ENCODE measurements around the gene IKZF4. TPM values are rescaled to one million over a fixed set of nuclear protein-coding genes. Genes with fewer than 3 reads are reported as not detected.
"Not testable (repeated sequence)": the region's sequence is repeated elsewhere in the genome, so short reads cannot be mapped to it uniquely, and the experiment has no call there.

Gene IKZF4
- total RNA-seq, 1 experiment from 2014 or later, result 13.6 TPM

DNA sequence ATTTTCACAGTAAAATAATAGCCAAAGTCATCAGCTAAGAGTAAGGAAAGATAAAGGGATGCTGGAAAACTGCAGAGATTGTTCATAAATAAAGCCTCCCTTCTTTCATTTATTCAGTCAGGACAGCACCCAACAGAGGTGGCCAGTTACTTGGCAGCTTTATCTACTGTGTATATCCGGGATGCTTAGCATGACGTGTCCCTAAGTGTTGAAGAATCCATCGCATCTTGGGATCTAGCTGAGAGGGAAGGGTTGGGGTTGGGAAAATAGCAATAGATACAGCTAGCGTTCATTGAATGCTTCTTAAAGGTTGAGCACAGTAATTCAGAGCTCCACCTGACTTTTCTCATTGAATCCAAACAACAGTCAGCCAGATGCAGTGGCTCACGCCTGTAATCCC lies 53.6 kb downstream of the IKZF4 start:
- Mint-ChIP-seq H3K4me1 (peaks cover 7% of the 10 kb centered on the region), H3K27ac (no peak overlapping the region), H3K4me3 (no peak overlapping the region), H3K9me3 (no peaks in the 10 kb centered on the region), H3K36me3 (no peaks in the 10 kb centered on the region), H3K27me3 (ENCODE audit: low read depth) (no peaks in the 10 kb centered on the region)
- ATAC-seq, result no peak
- ChIA-PET CTCF (interaction anchor here (0.6 kb wide), 1 partner anchor 560 kb away, joined by 3 read pairs; no protein-coding TSS in a partner anchor), POLR2A (no interaction called here)
- TF ChIP-seq GTF2I (CRISPR knock-in tag; conservative IDR thresholded peaks at IDR 0.05), result no peak
- TF ChIP-seq, protein P1, sequence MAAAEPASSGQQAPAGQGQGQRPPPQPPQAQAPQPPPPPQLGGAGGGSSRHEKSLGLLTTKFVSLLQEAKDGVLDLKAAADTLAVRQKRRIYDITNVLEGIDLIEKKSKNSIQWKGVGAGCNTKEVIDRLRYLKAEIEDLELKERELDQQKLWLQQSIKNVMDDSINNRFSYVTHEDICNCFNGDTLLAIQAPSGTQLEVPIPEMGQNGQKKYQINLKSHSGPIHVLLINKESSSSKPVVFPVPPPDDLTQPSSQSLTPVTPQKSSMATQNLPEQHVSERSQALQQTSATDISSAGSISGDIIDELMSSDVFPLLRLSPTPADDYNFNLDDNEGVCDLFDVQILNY (CRISPR knock-in tag; IDR thresholded peaks at IDR 0.05), result no peak
- TF ChIP-seq GABPB1 (CRISPR knock-in tag; IDR thresholded peaks at IDR 0.05), result no peak
- TF ChIP-seq FOXP1 (CRISPR knock-in tag; IDR thresholded peaks at IDR 0.05; ENCODE audit: borderline replicate concordance), result no peak
- TF ChIP-seq FOXJ3 (CRISPR knock-in tag; IDR thresholded peaks at IDR 0.05; ENCODE audit: borderline replicate concordance), result no peak
- no peak for TF ChIP-seq SMAD4 (CRISPR knock-in tag; IDR thresholded peaks at IDR 0.05)
- TF ChIP-seq, protein P2, sequence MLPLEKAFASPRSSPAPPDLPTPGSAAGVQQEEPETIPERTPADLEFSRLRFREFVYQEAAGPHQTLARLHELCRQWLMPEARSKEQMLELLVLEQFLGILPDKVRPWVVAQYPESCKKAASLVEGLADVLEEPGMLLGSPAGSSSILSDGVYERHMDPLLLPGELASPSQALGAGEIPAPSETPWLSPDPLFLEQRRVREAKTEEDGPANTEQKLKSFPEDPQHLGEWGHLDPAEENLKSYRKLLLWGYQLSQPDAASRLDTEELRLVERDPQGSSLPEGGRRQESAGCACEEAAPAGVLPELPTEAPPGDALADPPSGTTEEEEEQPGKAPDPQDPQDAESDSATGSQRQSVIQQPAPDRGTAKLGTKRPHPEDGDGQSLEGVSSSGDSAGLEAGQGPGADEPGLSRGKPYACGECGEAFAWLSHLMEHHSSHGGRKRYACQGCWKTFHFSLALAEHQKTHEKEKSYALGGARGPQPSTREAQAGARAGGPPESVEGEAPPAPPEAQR (CRISPR knock-in tag; IDR thresholded peaks at IDR 0.05), result no peak
- TF ChIP-seq, protein P3, sequence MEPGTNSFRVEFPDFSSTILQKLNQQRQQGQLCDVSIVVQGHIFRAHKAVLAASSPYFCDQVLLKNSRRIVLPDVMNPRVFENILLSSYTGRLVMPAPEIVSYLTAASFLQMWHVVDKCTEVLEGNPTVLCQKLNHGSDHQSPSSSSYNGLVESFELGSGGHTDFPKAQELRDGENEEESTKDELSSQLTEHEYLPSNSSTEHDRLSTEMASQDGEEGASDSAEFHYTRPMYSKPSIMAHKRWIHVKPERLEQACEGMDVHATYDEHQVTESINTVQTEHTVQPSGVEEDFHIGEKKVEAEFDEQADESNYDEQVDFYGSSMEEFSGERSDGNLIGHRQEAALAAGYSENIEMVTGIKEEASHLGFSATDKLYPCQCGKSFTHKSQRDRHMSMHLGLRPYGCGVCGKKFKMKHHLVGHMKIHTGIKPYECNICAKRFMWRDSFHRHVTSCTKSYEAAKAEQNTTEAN (CRISPR knock-in tag; IDR thresholded peaks at IDR 0.05), result no peak
- no peak for TF ChIP-seq JUN (CRISPR knock-in tag; IDR thresholded peaks at IDR 0.05)
- no peak for TF ChIP-seq NFATC4 (CRISPR knock-in tag; IDR thresholded peaks at IDR 0.05)
- no peak for TF ChIP-seq SMAD3 (CRISPR knock-in tag; IDR thresholded peaks at IDR 0.05; ENCODE audit: borderline replicate concordance)
- no peak for TF ChIP-seq NFYB (CRISPR knock-in tag; conservative IDR thresholded peaks at IDR 0.05; ENCODE audit: low read depth)
- TF ChIP-seq RORB (CRISPR knock-in tag; IDR thresholded peaks at IDR 0.05), result no peak
- TF ChIP-seq ZNF232 (CRISPR knock-in tag; IDR thresholded peaks at IDR 0.05), result no peak
- TF ChIP-seq TP53 (CRISPR knock-in tag; IDR thresholded peaks at IDR 0.05), result no peak
- no peak for DNase-seq (ENCODE audit: low spot score)

DNA sequence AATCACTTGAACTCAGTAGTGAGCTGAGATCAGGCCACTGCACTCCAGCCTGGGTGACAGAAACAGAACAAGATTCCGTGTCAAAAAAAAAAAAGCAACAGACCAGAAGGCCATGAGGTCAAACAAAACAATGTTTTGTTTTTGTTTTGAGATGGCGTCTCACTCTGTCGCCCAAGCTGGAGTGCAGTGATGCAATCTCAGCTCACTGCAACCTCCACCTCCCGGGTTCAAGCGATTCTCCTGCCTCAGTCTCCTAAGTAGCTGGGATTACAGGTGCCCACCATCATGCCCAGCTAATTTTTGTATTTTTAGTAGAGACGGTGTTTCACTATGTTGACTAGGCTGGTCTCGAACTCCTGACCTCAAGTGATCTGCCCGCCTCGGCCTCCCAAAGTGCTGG lies 57.1 kb downstream of the IKZF4 start:
- H3K27ac Mint-ChIP-seq; DNase-seq (ENCODE audit: low spot score); H3K9me3 Mint-ChIP-seq; H3K36me3 Mint-ChIP-seq; H3K27me3 Mint-ChIP-seq (ENCODE audit: low read depth); ATAC-seq: not testable (repeated sequence)
- ChIA-PET CTCF (interaction anchor here (0.7 to 1.3 kb wide), 2 partner anchors 79 to 144 kb away, joined by 3 to 5 read pairs; partner anchors contain the start of gene RNF41), POLR2A (interaction anchor here (0.8 to 1.6 kb wide), 2 partner anchors 31 to 39 kb away, joined by 3 to 5 read pairs; partner anchors contain the start of gene RPL41)
- Mint-ChIP-seq H3K4me1 (peaks cover 23% of the 10 kb centered on the region), H3K4me3 (0 out of 2 replicates have a peak overlapping the region, but pooled peaks have one; percentile 89)

DNA sequence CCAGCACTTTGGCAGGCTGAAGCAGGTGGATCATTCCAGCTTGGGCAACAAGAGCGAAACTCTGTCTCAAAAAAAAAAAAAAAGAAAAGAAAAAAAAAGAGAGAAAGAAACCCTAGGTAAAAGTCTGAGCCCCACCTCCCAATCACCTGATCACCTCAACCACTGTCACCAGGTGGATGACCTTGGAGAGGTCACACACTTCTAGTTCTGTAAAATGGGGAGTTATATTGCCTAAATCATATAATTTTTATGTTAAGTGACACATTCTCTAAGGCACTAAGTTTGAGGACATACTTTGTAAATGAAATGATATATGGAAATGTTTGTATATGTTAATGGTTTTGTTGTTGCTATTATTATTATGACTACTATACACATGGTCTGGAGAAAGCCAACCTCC lies 57.6 kb downstream of the IKZF4 start:
- no peak for ATAC-seq
- ChIA-PET POLR2A (interaction anchor here (0.5 to 2.9 kb wide), 4 partner anchors 9 to 31 kb away, joined by 5 to 34 read pairs (median 6); partner anchors contain the start of gene PA2G4), CTCF (interaction anchor here (0.7 to 1.7 kb wide), 5 partner anchors 79 to 341 kb away, joined by 3 to 11 read pairs (median 5); partner anchors contain the start of genes ORMDL2, RNF41, SARNP and SUOX)
- Mint-ChIP-seq H3K27me3 (ENCODE audit: low read depth) (no peaks in the 10 kb centered on the region), H3K4me3 (peak overlapping the region; percentile 89), H3K9me3 (no peaks in the 10 kb centered on the region), H3K36me3 (no peaks in the 10 kb centered on the region), H3K27ac (peak overlapping the region; percentile 94), H3K4me1 (peaks cover 23% of the 10 kb centered on the region)
- DNase-seq (ENCODE audit: low spot score), result no peak
- TF ChIP-seq, protein P4, sequence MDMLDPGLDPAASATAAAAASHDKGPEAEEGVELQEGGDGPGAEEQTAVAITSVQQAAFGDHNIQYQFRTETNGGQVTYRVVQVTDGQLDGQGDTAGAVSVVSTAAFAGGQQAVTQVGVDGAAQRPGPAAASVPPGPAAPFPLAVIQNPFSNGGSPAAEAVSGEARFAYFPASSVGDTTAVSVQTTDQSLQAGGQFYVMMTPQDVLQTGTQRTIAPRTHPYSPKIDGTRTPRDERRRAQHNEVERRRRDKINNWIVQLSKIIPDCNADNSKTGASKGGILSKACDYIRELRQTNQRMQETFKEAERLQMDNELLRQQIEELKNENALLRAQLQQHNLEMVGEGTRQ (CRISPR knock-in tag; IDR thresholded peaks at IDR 0.05), result no peak
- TF ChIP-seq, protein P5, sequence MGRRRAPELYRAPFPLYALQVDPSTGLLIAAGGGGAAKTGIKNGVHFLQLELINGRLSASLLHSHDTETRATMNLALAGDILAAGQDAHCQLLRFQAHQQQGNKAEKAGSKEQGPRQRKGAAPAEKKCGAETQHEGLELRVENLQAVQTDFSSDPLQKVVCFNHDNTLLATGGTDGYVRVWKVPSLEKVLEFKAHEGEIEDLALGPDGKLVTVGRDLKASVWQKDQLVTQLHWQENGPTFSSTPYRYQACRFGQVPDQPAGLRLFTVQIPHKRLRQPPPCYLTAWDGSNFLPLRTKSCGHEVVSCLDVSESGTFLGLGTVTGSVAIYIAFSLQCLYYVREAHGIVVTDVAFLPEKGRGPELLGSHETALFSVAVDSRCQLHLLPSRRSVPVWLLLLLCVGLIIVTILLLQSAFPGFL (CRISPR knock-in tag; IDR thresholded peaks at IDR 0.05; ENCODE audit: borderline replicate concordance), result no peak
- TF ChIP-seq ZNF671 (CRISPR knock-in tag; IDR thresholded peaks at IDR 0.05) (no peak), ESRRA (CRISPR knock-in tag; IDR thresholded peaks at IDR 0.05; ENCODE audit: borderline replicate concordance) (peak; percentile 74; the same call in 1 of the 2 replicates), GRHL2 (CRISPR knock-in tag; IDR thresholded peaks at IDR 0.05; ENCODE audit: insufficient replicate concordance, severe bottlenecking) (no peak), FOXK1 (CRISPR knock-in tag; IDR thresholded peaks at IDR 0.05) (no peak)
- TF ChIP-seq, protein P6, sequence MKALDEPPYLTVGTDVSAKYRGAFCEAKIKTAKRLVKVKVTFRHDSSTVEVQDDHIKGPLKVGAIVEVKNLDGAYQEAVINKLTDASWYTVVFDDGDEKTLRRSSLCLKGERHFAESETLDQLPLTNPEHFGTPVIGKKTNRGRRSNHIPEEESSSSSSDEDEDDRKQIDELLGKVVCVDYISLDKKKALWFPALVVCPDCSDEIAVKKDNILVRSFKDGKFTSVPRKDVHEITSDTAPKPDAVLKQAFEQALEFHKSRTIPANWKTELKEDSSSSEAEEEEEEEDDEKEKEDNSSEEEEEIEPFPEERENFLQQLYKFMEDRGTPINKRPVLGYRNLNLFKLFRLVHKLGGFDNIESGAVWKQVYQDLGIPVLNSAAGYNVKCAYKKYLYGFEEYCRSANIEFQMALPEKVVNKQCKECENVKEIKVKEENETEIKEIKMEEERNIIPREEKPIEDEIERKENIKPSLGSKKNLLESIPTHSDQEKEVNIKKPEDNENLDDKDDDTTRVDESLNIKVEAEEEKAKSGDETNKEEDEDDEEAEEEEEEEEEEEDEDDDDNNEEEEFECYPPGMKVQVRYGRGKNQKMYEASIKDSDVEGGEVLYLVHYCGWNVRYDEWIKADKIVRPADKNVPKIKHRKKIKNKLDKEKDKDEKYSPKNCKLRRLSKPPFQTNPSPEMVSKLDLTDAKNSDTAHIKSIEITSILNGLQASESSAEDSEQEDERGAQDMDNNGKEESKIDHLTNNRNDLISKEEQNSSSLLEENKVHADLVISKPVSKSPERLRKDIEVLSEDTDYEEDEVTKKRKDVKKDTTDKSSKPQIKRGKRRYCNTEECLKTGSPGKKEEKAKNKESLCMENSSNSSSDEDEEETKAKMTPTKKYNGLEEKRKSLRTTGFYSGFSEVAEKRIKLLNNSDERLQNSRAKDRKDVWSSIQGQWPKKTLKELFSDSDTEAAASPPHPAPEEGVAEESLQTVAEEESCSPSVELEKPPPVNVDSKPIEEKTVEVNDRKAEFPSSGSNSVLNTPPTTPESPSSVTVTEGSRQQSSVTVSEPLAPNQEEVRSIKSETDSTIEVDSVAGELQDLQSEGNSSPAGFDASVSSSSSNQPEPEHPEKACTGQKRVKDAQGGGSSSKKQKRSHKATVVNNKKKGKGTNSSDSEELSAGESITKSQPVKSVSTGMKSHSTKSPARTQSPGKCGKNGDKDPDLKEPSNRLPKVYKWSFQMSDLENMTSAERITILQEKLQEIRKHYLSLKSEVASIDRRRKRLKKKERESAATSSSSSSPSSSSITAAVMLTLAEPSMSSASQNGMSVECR (CRISPR knock-in tag; IDR thresholded peaks at IDR 0.05; ENCODE audit: borderline replicate concordance), result no peak

Data from WTC11 (cell line).